GM21786 (cell line): Measurements from ENCODE around the gene SENP3.
"Not testable (repeated sequence)": the region's sequence is repeated elsewhere in the genome, so short reads cannot be mapped to it uniquely, and the experiment has no call there.

Source experiments
- ATAC-seq: cut with Tn5 transposase; IDR thresholded peaks from one replicate; pipeline ENCODE4 v1.9.1; 2021; ENCODE audit not compliant: unreplicated experiment

SENP3 gene

GRCh38 chr17:7591596-7591995, 29.9 kb downstream of the SENP3 start:
- no peak for ATAC-seq

GRCh38 chr17:7592422-7593021, 30.8 kb downstream of the SENP3 start:
- ATAC-seq, result no peak

GRCh38 chr17:7593296-7593695, 31.6 kb downstream of the SENP3 start:
- ATAC-seq, result no peak

GRCh38 chr17:7597561-7597960, 35.8 kb downstream of the SENP3 start:
- ATAC-seq, result not testable (repeated sequence)

- no peak for ATAC-seq
Measured at GRCh38 chr17:7606280-7606679, 44.6 kb downstream of the SENP3 start.

GRCh38 chr17:7610641-7611040, 48.9 kb downstream of the SENP3 start:
- no peak for ATAC-seq

- no peak for ATAC-seq
Measured at GRCh38 chr17:7611635-7612293, 50.0 kb downstream of the SENP3 start.

GRCh38 chr17:7612294-7612640, 50.5 kb downstream of the SENP3 start:
- ATAC-seq, result no peak

GRCh38 chr17:7613769-7614424, 52.2 kb downstream of the SENP3 start:
- ATAC-seq, result no peak

GRCh38 chr17:7614425-7615264, 52.9 kb downstream of the SENP3 start, which contains the start of gene FXR2:
TSS of gene FXR2 (minus strand) at chr17:7614897. CDS start at chr17:7614532, 365 bp downstream.
- peak; percentile 80 for ATAC-seq

- no peak for ATAC-seq
Measured at GRCh38 chr17:7615265-7615747, 53.6 kb downstream of the SENP3 start.

GRCh38 chr17:7618608-7619007, 56.9 kb downstream of the SENP3 start:
- ATAC-seq, result no peak

GRCh38 chr17:7620835-7621234, 59.1 kb downstream of the SENP3 start:
- no peak for ATAC-seq
